Measurements from ENCODE around the gene B3GNT2. TPM values are rescaled to one million over a fixed set of nuclear protein-coding genes. Genes with fewer than 3 reads are reported as not detected.

Gene B3GNT2
- total and polyA plus RNA-seq, 2 donors (not counting 1 experiment from before 2014, with no cell fraction given) = 14.3 to 24.6 TPM

DNA sequence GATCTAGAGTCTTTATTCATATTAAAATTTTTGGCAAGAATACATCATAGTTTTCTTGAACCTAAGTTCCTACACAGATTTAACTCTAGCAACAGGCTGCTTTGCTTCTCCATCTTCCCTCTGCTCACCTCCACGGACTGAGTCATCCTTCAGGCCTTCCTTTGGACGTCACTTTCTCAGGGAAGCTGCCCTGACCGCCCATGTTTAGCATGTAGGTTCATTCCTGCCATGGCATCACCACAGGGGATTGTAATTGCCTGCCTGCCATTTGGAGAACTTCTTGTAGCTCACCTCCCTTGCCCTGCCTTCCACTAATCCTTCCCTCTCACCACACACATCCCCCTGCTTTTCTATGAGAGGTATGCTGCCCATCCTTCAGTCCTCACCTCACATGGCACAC, 43.9 kb upstream of the B3GNT2 start:
- peaks cover 2 to 4% of the 10 kb centered on the region in 2 donors for H3K4me1 ChIP-seq (ENCODE audit: control insufficient read depth in 2 of 2, insufficient read depth in 2 of 2, low read length in 2 of 2)
- Mint-ChIP-seq H3K27ac (no peak overlapping the region), H3K4me1 (peaks cover 9% of the 10 kb centered on the region), H3K4me3 (no peak overlapping the region), H3K27me3 (no peaks in the 10 kb centered on the region), H3K9me3 (ENCODE audit: insufficient read depth) (no peaks in the 10 kb centered on the region)
- CTCF ChIA-PET = no interaction called here
- TF ChIP-seq EZH2 (IDR thresholded peaks at IDR 0.05; ENCODE audit: borderline replicate concordance, insufficient read depth, low read depth, low read length, poor library complexity, severe bottlenecking) (no peak), CTCF (IDR thresholded peaks at IDR 0.05) (no peak)
- H3K27me3 ChIP-seq (replicated peaks in 1 of 4; ENCODE audit: control extremely low read depth in 1 of 4, control insufficient read depth in 3 of 4, insufficient read depth in 4 of 4, low read length in 3 of 4) = no peaks in the 10 kb centered on the region
- DNase-seq (no peak), ATAC-seq (ENCODE audit: low read depth) (no peak)
- intact Hi-C loops (cut with micrococcal nuclease) = no loop called here
- H3K9ac ChIP-seq (ENCODE audit: low read length) = no peak overlapping the region
- H3K4me2 ChIP-seq (replicated peaks; ENCODE audit: low read depth, low read length, poor library complexity, severe bottlenecking) = no peak overlapping the region
- H3K79me2 ChIP-seq (ENCODE audit: control insufficient read depth, insufficient read depth, low read length) = peaks cover 9% of the 10 kb centered on the region
- no peaks in the 10 kb centered on the region for H4K20me1 ChIP-seq (ENCODE audit: control insufficient read depth, insufficient read depth, low read length, poor library complexity, severe bottlenecking)
- peaks cover 1 to 9% (median 5%) of the 10 kb centered on the region in 3 donors for H3K9me3 ChIP-seq (ENCODE audit: control extremely low read depth in 1 of 3, control insufficient read depth in 2 of 3, insufficient read depth in 1 of 3, low read length in 2 of 3)
- H2AFZ ChIP-seq (ENCODE audit: insufficient read depth, low read depth, low read length, poor library complexity, severe bottlenecking) = no peak overlapping the region
- POLR2A ChIA-PET = interaction anchor here (0.6 kb wide), 1 partner anchor 113 kb away, joined by 3 read pairs; no protein-coding TSS in a partner anchor
- H3K36me3 ChIP-seq (replicated peaks in 1 of 2; ENCODE audit: control extremely low read depth in 1 of 2, control insufficient read depth in 1 of 2, extremely low read depth in 1 of 2, insufficient read depth in 2 of 2, low read length in 1 of 2) = no peaks in the 10 kb centered on the region
- 92% methylated on average over 2 of the region's 3 CpGs for WGBS (ENCODE audit: insufficient coverage)
- H3K27ac ChIP-seq (ENCODE audit: low read length in 2 of 2) = no peak overlapping the region
- H3K4me3 ChIP-seq (ENCODE audit: control extremely low read depth in 1 of 5, extremely low read depth in 1 of 5, insufficient read depth in 1 of 5, low read depth in 2 of 5, low read length in 4 of 5) = no peak overlapping the region

GRCh38 chr2:62156861-62157496, 38.9 kb upstream of the B3GNT2 start:
- H3K27me3 Mint-ChIP-seq = no peaks in the 10 kb centered on the region
- no peak for DNase-seq
- Histone ChIP-seq H4K20me1 (ENCODE audit: control insufficient read depth, insufficient read depth, low read length, poor library complexity, severe bottlenecking) (no peaks in the 10 kb centered on the region), H3K4me1 (ENCODE audit: control insufficient read depth in 2 of 2, insufficient read depth in 2 of 2, low read length in 2 of 2) (no peaks in the 10 kb centered on the region), H2AFZ (ENCODE audit: insufficient read depth, low read depth, low read length, poor library complexity, severe bottlenecking) (no peak overlapping the region), H3K4me3 (ENCODE audit: control extremely low read depth in 1 of 5, extremely low read depth in 1 of 5, insufficient read depth in 1 of 5, low read depth in 2 of 5, low read length in 4 of 5) (no peak overlapping the region), H3K79me2 (ENCODE audit: control insufficient read depth, insufficient read depth, low read length) (peaks cover under 1% of the 10 kb centered on the region), H3K36me3 (replicated peaks in 1 of 2; ENCODE audit: control extremely low read depth in 1 of 2, control insufficient read depth in 1 of 2, extremely low read depth in 1 of 2, insufficient read depth in 2 of 2, low read length in 1 of 2) (no peaks in the 10 kb centered on the region), H3K4me2 (replicated peaks; ENCODE audit: low read depth, low read length, poor library complexity, severe bottlenecking) (no peak overlapping the region), H3K27ac (ENCODE audit: low read length in 2 of 2) (no peak overlapping the region), H3K9ac (ENCODE audit: low read length) (no peak overlapping the region), H3K9me3 (ENCODE audit: control extremely low read depth in 1 of 3, control insufficient read depth in 2 of 3, insufficient read depth in 1 of 3, low read length in 2 of 3) (peaks cover 1 to 9% (median 5%) of the 10 kb centered on the region in 3 donors), H3K27me3 (replicated peaks in 1 of 4; ENCODE audit: control extremely low read depth in 1 of 4, control insufficient read depth in 3 of 4, insufficient read depth in 4 of 4, low read length in 3 of 4) (no peaks in the 10 kb centered on the region)
- CTCF ChIA-PET = no interaction called here
- no peak overlapping the region for H3K27ac Mint-ChIP-seq
- no peak overlapping the region for H3K4me3 Mint-ChIP-seq
- no peak for TF ChIP-seq EZH2 (IDR thresholded peaks at IDR 0.05; ENCODE audit: borderline replicate concordance, insufficient read depth, low read depth, low read length, poor library complexity, severe bottlenecking)
- no peak for TF ChIP-seq CTCF (IDR thresholded peaks at IDR 0.05)
- intact Hi-C loops (cut with micrococcal nuclease) = no loop called here
- no peak for ATAC-seq (ENCODE audit: low read depth)
- no peaks in the 10 kb centered on the region for H3K4me1 Mint-ChIP-seq
- no peaks in the 10 kb centered on the region for H3K9me3 Mint-ChIP-seq (ENCODE audit: insufficient read depth)
- POLR2A ChIA-PET = no interaction called here
- 95% methylated on average over 3 of the region's 6 CpGs for WGBS (ENCODE audit: insufficient coverage)

All from B cell (primary cell).